K562 (cell line): ENCODE measurements around the gene VMP1. TPM values are rescaled to one million over a fixed set of nuclear protein-coding genes. Genes with fewer than 3 reads are reported as not detected.

Experiments
- ATF3 ChIP-seq, 2 experiments: fragments of 450-650 bp in 1 of 2; sonication (generic) in 1 of 2; formaldehyde crosslinking in 1 of 2; IDR thresholded peaks in 1 of 2; conservative IDR thresholded peaks in 1 of 2; 2 replicates each; pipeline versions ENCODE4 v1.6.1 to v1.8.1; 2016 to 2023; ENCODE audit warnings: mild to moderate bottlenecking in 2 of 2, moderate library complexity in 2 of 2, inconsistent platforms in 1 of 2, missing genetic modification reagents in 1 of 2
- ATF7 ChIP-seq: fragments of 450-650 bp; IDR thresholded peaks from 2 replicates; pipeline ENCODE4 v1.7.1; 2014; ENCODE audit warnings: mild to moderate bottlenecking, moderate library complexity
- C11orf30 ChIP-seq: fragments of 450-650 bp; IDR thresholded peaks from 2 replicates; pipeline ENCODE4 v1.6.1; 2016; ENCODE audit warnings: low read depth, mild to moderate bottlenecking
- CBX3 ChIP-seq, 2 experiments: IDR thresholded peaks; 1 replicate in 1 of 2; 2 replicates in 1 of 2; pipeline ENCODE4 v1.6.1; 2012; ENCODE audit warnings: inconsistent platforms in 2 of 2, low read length in 2 of 2, borderline replicate concordance in 1 of 2, control low read depth in 1 of 2
- CHAMP1 ChIP-seq: fragments of 450-650 bp; IDR thresholded peaks from 2 replicates; pipeline ENCODE4 v1.6.1; 2016; ENCODE audit warnings: mild to moderate bottlenecking
- EP400 ChIP-seq: fragments of 450-650 bp; IDR thresholded peaks from 2 replicates; pipeline ENCODE4 v1.6.1; 2017; ENCODE audit warnings: antibody characterized with exemption, mild to moderate bottlenecking, moderate library complexity
- FOXA1 ChIP-seq: fragments of 450-650 bp; IDR thresholded peaks from 2 replicates; pipeline ENCODE4 v1.6.1; 2016; ENCODE audit warnings: mild to moderate bottlenecking, borderline replicate concordance
- GATA2 ChIP-seq: sonication (generic); formaldehyde crosslinking; IDR thresholded peaks from 2 replicates; pipeline ENCODE4 v1.4.0; 2020; ENCODE audit warnings: mild to moderate bottlenecking, missing genetic modification reagents
- HINFP ChIP-seq: fragments of 450-650 bp; conservative IDR thresholded peaks from 2 replicates; pipeline ENCODE4 v1.6.1; 2016; ENCODE audit warnings: missing genetic modification characterization, low read depth, mild to moderate bottlenecking, control low read depth, missing compliant biosample characterization
- NFATC3 ChIP-seq: fragments of 450-650 bp; IDR thresholded peaks from 2 replicates; pipeline ENCODE4 v1.6.1; 2017; ENCODE audit warnings: mild to moderate bottlenecking
- RCOR1 ChIP-seq, 2 experiments: IDR thresholded peaks; 2 replicates each; pipeline ENCODE4 v1.6.1; 2012; ENCODE audit warnings: low read depth in 2 of 2, low read length in 2 of 2, borderline replicate concordance in 1 of 2, improper control_type of control experiment in 1 of 2
- SOX6 ChIP-seq: fragments of 450-650 bp; IDR thresholded peaks from 2 replicates; pipeline ENCODE4 v1.6.1; 2014; ENCODE audit warnings: mild to moderate bottlenecking
- SP2 ChIP-seq: IDR thresholded peaks from 2 replicates; pipeline ENCODE4 v1.6.1; 2011; ENCODE audit warnings: mild to moderate bottlenecking, low read depth, low read length, moderate library complexity; ENCODE audit not compliant: poor library complexity, severe bottlenecking; ENCODE audit errors: extremely low read depth
- ZKSCAN1 ChIP-seq: fragments of 150-350 bp; IDR thresholded peaks from 2 replicates; pipeline ENCODE4 v1.6.1; 2016; ENCODE audit warnings: low read depth, low read length
- polyA plus RNA-seq, 8 experiments: library from polyadenylated mRNA; depleted of rRNA in 4 of 8; stranded (reverse) in 5 of 8; unstranded in 3 of 8; fragments of >200 nt; fragmentation: Nextera tagmentation in 2 of 8; fragmentation: Illumina TruSeq in 1 of 8; extraction: Ambion mirVana in 2 of 8; extraction: Trizol in 1 of 8; gene quantifications; 2 replicates each; pipeline versions ENCODE4 v1.2.1 to v1.2.3, GENCODE V29; 2011 to 2014; ENCODE audit warnings: inconsistent platforms in 1 of 8, missing spikeins in 1 of 8
- total RNA-seq, 7 experiments: library from RNA; depleted of rRNA in 6 of 7; stranded (reverse); fragments of >200 nt in 6 of 7; fragmentation: Illumina TruSeq in 2 of 7; extraction: Trizol in 2 of 7; gene quantifications; 2 replicates each; pipeline versions ENCODE4 v1.2.1 to v1.2.3, GENCODE V29; 2011 to 2021; ENCODE audit warnings: low replicate concordance in 1 of 7
- TF ChIP-seq, protein P1 (sequence below), 2 experiments: fragments of 450-650 bp in 1 of 2; sonication (generic) in 1 of 2; formaldehyde crosslinking; conservative IDR thresholded peaks; 2 replicates each; pipeline versions ENCODE4 v1.4.0 to v1.8.1; 2020 to 2022; ENCODE audit warnings: mild to moderate bottlenecking in 1 of 2, missing genetic modification reagents in 1 of 2
- TF ChIP-seq, protein P2 (sequence below), 3 experiments: fragments of 200-800 bp in 1 of 3; fragments of 250-450 bp in 1 of 3; fragments of 450-650 bp in 1 of 3; sonication (Bioruptor Pico) in 1 of 3; sonication (Bioruptor generic) in 1 of 3; formaldehyde crosslinking in 1 of 3; IDR thresholded peaks; 2 replicates each; pipeline versions ENCODE4 v1.6.1 to v1.8.0; 2016 to 2022; ENCODE audit warnings: mild to moderate bottlenecking in 2 of 3, missing genetic modification characterization in 2 of 3, missing compliant biosample characterization in 1 of 3, moderate library complexity in 1 of 3

The VMP1 gene
- total and polyA plus RNA-seq, 9 of the 15 experiments (the other 6 are each of a cell fraction or from before 2014, with no cell fraction given): 123 to 304 (median 151) TPM

DNA sequence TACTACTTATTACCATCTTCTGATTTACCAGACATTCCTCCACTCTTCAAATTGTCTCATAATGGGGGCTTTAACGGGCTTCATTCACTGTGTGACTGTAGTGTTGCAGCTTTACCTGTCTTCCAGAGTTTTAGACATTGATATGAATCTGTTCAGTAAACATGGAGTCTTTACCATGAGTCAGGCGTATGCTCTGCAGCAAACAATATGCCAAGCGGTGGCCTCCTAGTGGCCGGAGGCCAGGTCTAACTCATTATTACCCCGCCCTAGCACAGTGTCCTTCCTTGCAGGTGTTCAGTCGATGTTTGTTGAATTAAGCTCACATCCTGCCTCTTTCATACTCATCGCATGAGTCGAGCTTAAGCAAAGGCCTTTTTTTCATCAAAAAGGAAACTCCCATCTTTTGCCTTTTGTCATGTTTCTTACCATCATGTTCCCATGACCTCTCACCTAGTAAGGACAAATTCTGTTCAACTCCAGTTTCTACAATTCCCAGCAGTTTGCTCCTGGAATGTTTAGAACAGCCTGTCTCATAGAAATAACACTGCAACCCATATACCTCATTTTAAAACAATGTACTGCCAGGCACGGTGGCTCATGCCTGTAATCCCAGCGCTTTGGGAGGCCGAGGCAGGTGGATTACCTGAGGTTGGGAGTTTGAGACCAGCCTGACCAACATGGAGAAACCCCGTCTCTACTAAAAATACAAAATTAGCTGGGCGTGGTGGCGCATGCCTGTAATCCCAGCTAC is 145.9 kb downstream of the VMP1 start (continued):
- TF ChIP-seq CHAMP1 (peak; percentile 99), ATF3 (IDR thresholded peaks at IDR 0.05) (0 out of 2 replicates have a peak, but pooled peaks have one; percentile 14), ATF3 (CRISPR knock-in tag; conservative IDR thresholded peaks at IDR 0.05) (no peak), ATF7 (peak; percentile 28; the same call in 1 of the 2 replicates), CBX3 (IDR thresholded peaks at IDR 0.05; ENCODE audit: borderline replicate concordance in 1 of 2, low read length in 2 of 2) (peak in 1 of 2 experiments; percentile 81; a peak in 2 of 3 replicates), GATA2 (CRISPR knock-in tag) (peak; percentile 37; the same call in 1 of the 2 replicates), SP2 (peak; percentile 39), HINFP (tag) (0 out of 2 replicates have a peak, but pooled peaks have one; percentile 11), SOX6 (0 out of 2 replicates have a peak, but pooled peaks have one; percentile 33), ZKSCAN1 (no peak), NFATC3 (no peak), RCOR1 (IDR thresholded peaks at IDR 0.05; ENCODE audit: borderline replicate concordance in 1 of 2, low read depth in 2 of 2, low read length in 2 of 2) (0 out of 4 replicates have a peak, but pooled peaks of 1 of the 2 experiments have one; percentile 7), FOXA1 (peak; percentile 57; the same call in 1 of the 2 replicates), C11orf30 (peak; percentile 36), EP400 (peak; percentile 61)
- TF ChIP-seq, protein P1, sequence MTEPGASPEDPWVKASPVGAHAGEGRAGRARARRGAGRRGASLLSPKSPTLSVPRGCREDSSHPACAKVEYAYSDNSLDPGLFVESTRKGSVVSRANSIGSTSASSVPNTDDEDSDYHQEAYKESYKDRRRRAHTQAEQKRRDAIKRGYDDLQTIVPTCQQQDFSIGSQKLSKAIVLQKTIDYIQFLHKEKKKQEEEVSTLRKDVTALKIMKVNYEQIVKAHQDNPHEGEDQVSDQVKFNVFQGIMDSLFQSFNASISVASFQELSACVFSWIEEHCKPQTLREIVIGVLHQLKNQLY (CRISPR knock-in tag; conservative IDR thresholded peaks at IDR 0.05): no peak
- TF ChIP-seq, protein P2, sequence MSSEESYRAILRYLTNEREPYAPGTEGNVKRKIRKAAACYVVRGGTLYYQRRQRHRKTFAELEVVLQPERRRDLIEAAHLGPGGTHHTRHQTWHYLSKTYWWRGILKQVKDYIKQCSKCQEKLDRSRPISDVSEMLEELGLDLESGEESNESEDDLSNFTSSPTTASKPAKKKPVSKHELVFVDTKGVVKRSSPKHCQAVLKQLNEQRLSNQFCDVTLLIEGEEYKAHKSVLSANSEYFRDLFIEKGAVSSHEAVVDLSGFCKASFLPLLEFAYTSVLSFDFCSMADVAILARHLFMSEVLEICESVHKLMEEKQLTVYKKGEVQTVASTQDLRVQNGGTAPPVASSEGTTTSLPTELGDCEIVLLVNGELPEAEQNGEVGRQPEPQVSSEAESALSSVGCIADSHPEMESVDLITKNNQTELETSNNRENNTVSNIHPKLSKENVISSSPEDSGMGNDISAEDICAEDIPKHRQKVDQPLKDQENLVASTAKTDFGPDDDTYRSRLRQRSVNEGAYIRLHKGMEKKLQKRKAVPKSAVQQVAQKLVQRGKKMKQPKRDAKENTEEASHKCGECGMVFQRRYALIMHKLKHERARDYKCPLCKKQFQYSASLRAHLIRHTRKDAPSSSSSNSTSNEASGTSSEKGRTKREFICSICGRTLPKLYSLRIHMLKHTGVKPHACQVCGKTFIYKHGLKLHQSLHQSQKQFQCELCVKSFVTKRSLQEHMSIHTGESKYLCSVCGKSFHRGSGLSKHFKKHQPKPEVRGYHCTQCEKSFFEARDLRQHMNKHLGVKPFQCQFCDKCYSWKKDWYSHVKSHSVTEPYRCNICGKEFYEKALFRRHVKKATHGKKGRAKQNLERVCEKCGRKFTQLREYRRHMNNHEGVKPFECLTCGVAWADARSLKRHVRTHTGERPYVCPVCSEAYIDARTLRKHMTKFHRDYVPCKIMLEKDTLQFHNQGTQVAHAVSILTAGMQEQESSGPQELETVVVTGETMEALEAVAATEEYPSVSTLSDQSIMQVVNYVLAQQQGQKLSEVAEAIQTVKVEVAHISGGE (CRISPR knock-in tag; IDR thresholded peaks at IDR 0.05): peak in 1 of 3 experiments; percentile 34; a peak in 1 of 6 replicates
